NCI-H748 (cell line): ENCODE data around the gene TRIM28.

Source experiments
- DNase-seq: peaks from one replicate; lab custom pipeline; 2025; ENCODE audit not compliant: unreplicated experiment; lab: John Stamatoyannopoulos, UW

Gene TRIM28

GRCh38 chr19:58560007-58560887 lies 16.4 kb downstream of the TRIM28 start:
- DNase-seq: no peak

- DNase-seq: no peak
Observed at GRCh38 chr19:58560921-58561320, 17.1 kb downstream of the TRIM28 start.

GRCh38 chr19:58561373-58562121 lies 17.7 kb downstream of the TRIM28 start:
- no peak for DNase-seq

GRCh38 chr19:58562122-58563033 lies 18.5 kb downstream of the TRIM28 start:
- DNase-seq: no peak

GRCh38 chr19:58563034-58563573 lies 19.2 kb downstream of the TRIM28 start:
- no peak for DNase-seq

- no peak for DNase-seq
Observed at GRCh38 chr19:58563823-58564222, 20.0 kb downstream of the TRIM28 start.

GRCh38 chr19:58566989-58567388 lies 23.1 kb downstream of the TRIM28 start:
- no peak for DNase-seq

GRCh38 chr19:58568453-58569130 lies 24.7 kb downstream of the TRIM28 start:
- no peak for DNase-seq

- DNase-seq: no peak
Observed at GRCh38 chr19:58569191-58569942, 25.5 kb downstream of the TRIM28 start.

- DNase-seq: no peak
Observed at GRCh38 chr19:58569943-58570670, 26.2 kb downstream of the TRIM28 start.

GRCh38 chr19:58570770-58571574 lies 27.1 kb downstream of the TRIM28 start:
- DNase-seq: no peak

- no peak for DNase-seq
Observed at GRCh38 chr19:58571575-58571947, 27.7 kb downstream of the TRIM28 start.

- DNase-seq: no peak
Observed at GRCh38 chr19:58572026-58572817, 28.4 kb downstream of the TRIM28 start.

GRCh38 chr19:58572818-58573657 lies 29.2 kb downstream of the TRIM28 start, which contains the start of gene MZF1:
Gene MZF1 (minus strand): TSS chr19:58573335. CDS start chr19:58571389, 1,946 bp downstream.
- DNase-seq: no peak

- no peak for DNase-seq
Observed at GRCh38 chr19:58573658-58574164, 29.8 kb downstream of the TRIM28 start.
